ENCODE measurements around the gene FAM174A. TPM values are rescaled to one million over a fixed set of nuclear protein-coding genes. Genes with fewer than 3 reads are reported as not detected.

Gene FAM174A
- total and polyA plus RNA-seq, 2 donors (not counting 3 experiments of a cell fraction or from before 2014, with no cell fraction given) = 11.8 to 15.2 TPM

- H3K79me2 ChIP-seq (ENCODE audit: control insufficient read depth, insufficient read depth, low read length) = no peaks in the 10 kb centered on the region
- H3K4me1 ChIP-seq (ENCODE audit: control insufficient read depth, extremely low read depth, insufficient read depth, low read length) = peaks cover 15% of the 10 kb centered on the region
- CTCF ChIA-PET = interaction anchor here (0.7 to 1.3 kb wide), 4 partner anchors 33 to 1486 kb away, joined by 3 to 5 read pairs (median 4); partner anchors contain the start of gene ST8SIA4
- TF ChIP-seq POLR2A (IDR thresholded peaks at IDR 0.05; ENCODE audit: low read depth, low read length) = no peak
- TF ChIP-seq POLR2AphosphoS5 (IDR thresholded peaks at IDR 0.05; ENCODE audit: insufficient read depth, low read depth, low read length) = no peak
- no peak for TF ChIP-seq MYC (IDR thresholded peaks at IDR 0.05; ENCODE audit: low read depth, low read length)
- TF ChIP-seq CTCF (IDR thresholded peaks at IDR 0.05; ENCODE audit: extremely low read depth in 1 of 2, insufficient read depth in 1 of 2, low read depth in 1 of 2, low read length in 2 of 2) = no peak
- no peak for TF ChIP-seq MAX (IDR thresholded peaks at IDR 0.05; ENCODE audit: insufficient read depth, insufficient read length)
- no peak for TF ChIP-seq EZH2 (IDR thresholded peaks at IDR 0.05; ENCODE audit: borderline replicate concordance, low read depth, low read length, severe bottlenecking)
- no peak for TF ChIP-seq JUN (IDR thresholded peaks at IDR 0.05; ENCODE audit: borderline replicate concordance, insufficient read depth, insufficient read length, low read depth)
- TF ChIP-seq FOS (IDR thresholded peaks at IDR 0.05; ENCODE audit: borderline replicate concordance, insufficient read depth, low read length) = no peak
- TF ChIP-seq GATA2 (IDR thresholded peaks at IDR 0.05; ENCODE audit: insufficient read depth, insufficient read length, low read depth, low read length) = no peak
- no peak overlapping the region for H3K4me3 ChIP-seq (replicated peaks in 1 of 3; ENCODE audit: insufficient read depth in 1 of 3, low read depth in 1 of 3, low read length in 3 of 3)
- H2AFZ ChIP-seq (ENCODE audit: low read depth, low read length) = no peak overlapping the region
- DNase-seq (ENCODE audit: low read depth, low spot score) (no peak), FAIRE-seq (no peak)
- no peak overlapping the region for H3K4me2 ChIP-seq (ENCODE audit: insufficient read depth, low read length)
- BruUV-seq (replicated peaks) = no TSS peak
- no peaks in the 10 kb centered on the region for H3K9me1 ChIP-seq (replicated peaks; ENCODE audit: control insufficient read depth, extremely low read depth, insufficient read depth, low read length)
- H4K20me1 ChIP-seq (replicated peaks; ENCODE audit: control insufficient read depth, extremely low read depth, insufficient read depth, low read length) = no peaks in the 10 kb centered on the region
- intact Hi-C loops (cut with micrococcal nuclease) = no loop called here
- dilution Hi-C loops (cut with MboI; ENCODE audit: extremely low pct_ligation_motif_present, low sequenced_read_pairs) = no loop called here
- POLR2A ChIA-PET = no interaction called here
- no peak overlapping the region for H3K27ac ChIP-seq (ENCODE audit: insufficient read depth, low read depth, low read length)
- H3K27me3 ChIP-seq (ENCODE audit: control insufficient read depth in 2 of 2, insufficient read depth in 2 of 2, low read length in 2 of 2) = no peaks in the 10 kb centered on the region
- no peaks in the 10 kb centered on the region for H3K9me3 ChIP-seq (replicated peaks; ENCODE audit: control insufficient read depth, insufficient read depth, low read length)
- no peaks in the 10 kb centered on the region for H3K36me3 ChIP-seq (ENCODE audit: control insufficient read depth in 2 of 2, extremely low read depth in 1 of 2, insufficient read depth in 2 of 2, low read length in 2 of 2)
- no peak overlapping the region for H3K9ac ChIP-seq (replicated peaks; ENCODE audit: extremely low read depth, insufficient read depth, low read length)
These were observed 55.7 kb downstream of the FAM174A start for GRCh38 chr5:100590867-100591266.
